Keratinocyte (primary cell): ENCODE results near the gene TFR2. TPM values are rescaled to one million over a fixed set of nuclear protein-coding genes. Genes with fewer than 3 reads are reported as not detected.

Source experiments
- DNase-seq: peaks from one replicate; pipeline ENCODE4 v3.0.0-alpha.2; 2011; ENCODE audit warnings: low read depth, missing footprints, low spot score
- FAIRE-seq: peaks from 2 replicates; lab custom pipeline; 2011; peaks lifted over from hg19 to GRCh38; lab: Jason Lieb, UNC
- H2AFZ ChIP-seq: 2 replicates; pipeline ENCODE4 v1.6.0; 2012; ENCODE audit warnings: low read length, control low read depth, inconsistent platforms; ENCODE audit not compliant: control insufficient read depth
- H3K27ac ChIP-seq: 2 replicates; pipeline ENCODE4 v1.5.1; 2011; ENCODE audit warnings: low read length; ENCODE audit not compliant: control insufficient read depth, insufficient read depth
- H3K27me3 ChIP-seq: 3 replicates; pipeline ENCODE4 v1.6.0; 2011; ENCODE audit warnings: low read length; ENCODE audit not compliant: control insufficient read depth, insufficient read depth; ENCODE audit errors: extremely low read depth
- H3K36me3 ChIP-seq, 2 experiments: 2 replicates in 1 of 2; 3 replicates in 1 of 2; pipeline ENCODE4 v1.5.1; 2011; ENCODE audit warnings: low read length in 2 of 2, mild to moderate bottlenecking in 1 of 2; ENCODE audit not compliant: control insufficient read depth in 2 of 2, insufficient read depth in 2 of 2; ENCODE audit errors: extremely low read depth in 1 of 2
- H3K4me1 ChIP-seq: 3 replicates; pipeline ENCODE4 v1.5.1; 2011; ENCODE audit warnings: low read length; ENCODE audit not compliant: control insufficient read depth, insufficient read depth; ENCODE audit errors: extremely low read depth
- H3K4me2 ChIP-seq: 3 replicates; pipeline ENCODE4 v1.6.0; 2011; ENCODE audit warnings: low read depth, low read length; ENCODE audit not compliant: control insufficient read depth, insufficient read depth; ENCODE audit errors: extremely low read depth
- H3K4me3 ChIP-seq, 3 experiments: fragments of 200-600 bp in 1 of 3; sonication (generic) in 1 of 3; 2 replicates in 2 of 3; 3 replicates in 1 of 3; pipeline ENCODE4 v1.5.1; 2011 to 2016; ENCODE audit warnings: low read length in 3 of 3, mild to moderate bottlenecking in 3 of 3, control low read depth in 2 of 3, inconsistent platforms in 1 of 3, low read depth in 1 of 3, mixed read lengths in 1 of 3, mixed run types in 1 of 3, moderate library complexity in 1 of 3; ENCODE audit not compliant: control insufficient read depth in 2 of 3, insufficient read depth in 2 of 3; ENCODE audit errors: extremely low read depth in 1 of 3
- H3K79me2 ChIP-seq: 2 replicates; pipeline ENCODE4 v1.6.0; 2012; ENCODE audit warnings: low read length; ENCODE audit not compliant: control insufficient read depth, insufficient read depth
- H3K9ac ChIP-seq: 3 replicates; pipeline ENCODE4 v1.6.0; 2011; ENCODE audit warnings: low read length; ENCODE audit not compliant: control insufficient read depth, insufficient read depth; ENCODE audit errors: extremely low read depth
- H3K9me1 ChIP-seq: 3 replicates; pipeline ENCODE4 v1.6.0; 2011; ENCODE audit warnings: low read length; ENCODE audit not compliant: control insufficient read depth, insufficient read depth; ENCODE audit errors: extremely low read depth
- H3K9me3 ChIP-seq: 2 replicates; pipeline ENCODE4 v1.5.1; 2012; ENCODE audit warnings: low read depth, low read length; ENCODE audit not compliant: control insufficient read depth
- H4K20me1 ChIP-seq: 3 replicates; pipeline ENCODE4 v1.6.0; 2011; ENCODE audit warnings: low read length; ENCODE audit not compliant: control insufficient read depth, insufficient read depth; ENCODE audit errors: extremely low read depth
- CTCF ChIP-seq, 3 experiments: IDR thresholded peaks in 1 of 3; conservative IDR thresholded peaks in 1 of 3; optimal IDR thresholded peaks in 1 of 3; 2 replicates in 2 of 3; 3 replicates in 1 of 3; pipeline versions ENCODE3 to v1.5.1; 2011; ENCODE audit warnings: low read length in 3 of 3, mild to moderate bottlenecking in 3 of 3, moderate library complexity in 2 of 3, control low read depth in 1 of 3, inconsistent platforms in 1 of 3; ENCODE audit not compliant: insufficient read depth in 2 of 3; ENCODE audit errors: extremely low read depth in 1 of 3
- EZH2 ChIP-seq: IDR thresholded peaks from one replicate; pipeline ENCODE4 v1.6.1; 2012; ENCODE audit warnings: inconsistent platforms, mild to moderate bottlenecking, low read length, moderate library complexity
- dilution Hi-C: fragments of 300-500 bp; cut with MboI; formaldehyde crosslinking; loops from one replicate; pipeline ENCODE4 v1.7.0; 2020; ENCODE audit warnings: low sequenced_read_pairs; ENCODE audit not compliant: extremely low pct_ligation_motif_present
- polyA plus RNA-seq, 5 experiments: library from polyadenylated mRNA; depleted of rRNA in 3 of 5; stranded (reverse) in 3 of 5; stranded (forward) in 1 of 5; unstranded in 1 of 5; fragments of >200 nt; gene quantifications; 1 replicate in 1 of 5; 2 replicates in 3 of 5; 3 replicates in 1 of 5; pipeline versions ENCODE4 v1.2.1 to v1.2.3, GENCODE V29; 2011 to 2012; ENCODE audit warnings: missing spikeins in 2 of 5, low read depth in 1 of 5, low replicate concordance in 1 of 5

The TFR2 gene
- polyA plus RNA-seq, 1 donor (not counting 4 experiments of a cell fraction or from before 2014, with no cell fraction given): 0.12 TPM

- Histone ChIP-seq H3K27ac (no peak overlapping the region), H3K4me2 (peak overlapping the region; percentile 66), H3K9me1 (no peaks in the 10 kb centered on the region), H3K4me3 (peak overlapping the region in 1 of 3 experiments; percentile 33), H2AFZ (no peak overlapping the region), H3K9ac (no peak overlapping the region), H3K79me2 (no peaks in the 10 kb centered on the region), H3K9me3 (no peaks in the 10 kb centered on the region), H3K36me3 (no peaks in the 10 kb centered on the region), H3K4me1 (peaks cover 7% of the 10 kb centered on the region), H3K27me3 (no peaks in the 10 kb centered on the region), H4K20me1 (no peaks in the 10 kb centered on the region)
- DNase-seq (no peak), FAIRE-seq (no peak)
- dilution Hi-C loops: no loop called here
- TF ChIP-seq CTCF (optimal IDR thresholded peaks at IDR 0.05 in 1 of 3, IDR thresholded peaks at IDR 0.05 in 1 of 3, conservative IDR thresholded peaks at IDR 0.05 in 1 of 3; ENCODE audit: extremely low read depth in 1 of 3, insufficient read depth in 2 of 3, low read length in 3 of 3) (no peak), EZH2 (no peak)
Observed at GRCh38 chr7:100627238-100627549, 14.2 kb downstream of the TFR2 start.

GRCh38 chr7:100626530-100627237 lies 14.7 kb downstream of the TFR2 start:
- H2AFZ ChIP-seq: peak overlapping the region; percentile 73
- H4K20me1 ChIP-seq: no peaks in the 10 kb centered on the region
- H3K4me2 ChIP-seq: peak overlapping the region; percentile 69
- no peaks in the 10 kb centered on the region for H3K27me3 ChIP-seq
- H3K79me2 ChIP-seq: no peaks in the 10 kb centered on the region
- dilution Hi-C loops: no loop called here
- H3K4me3 ChIP-seq: peak overlapping the region; percentile 33 to 49 (median 38)
- no peak overlapping the region for H3K9ac ChIP-seq
- DNase-seq: peak; percentile 48
- FAIRE-seq: no peak
- H3K9me3 ChIP-seq: no peaks in the 10 kb centered on the region
- no peaks in the 10 kb centered on the region for H3K36me3 ChIP-seq
- H3K9me1 ChIP-seq: no peaks in the 10 kb centered on the region
- H3K4me1 ChIP-seq: peaks cover 7% of the 10 kb centered on the region
- no peak overlapping the region for H3K27ac ChIP-seq
- TF ChIP-seq EZH2 (no peak), CTCF (optimal IDR thresholded peaks at IDR 0.05 in 1 of 3, IDR thresholded peaks at IDR 0.05 in 1 of 3, conservative IDR thresholded peaks at IDR 0.05 in 1 of 3; ENCODE audit: extremely low read depth in 1 of 3, insufficient read depth in 2 of 3, low read length in 3 of 3) (no peak)
